Stimulated activated CD4-positive, alpha-beta T cell treated with anti-CD3 and anti-CD28 coated beads, TNF-alpha, amount 100 ng/mL, for 4 hours (primary cell): ENCODE results near the gene CCDC85C.

ENCODE experiments used
- DNase-seq, 3 experiments: peaks; one replicate each; pipeline ENCODE4 v3.0.0-alpha.2; 2020; ENCODE audit warnings: low read depth in 3 of 3

CCDC85C gene

DNA sequence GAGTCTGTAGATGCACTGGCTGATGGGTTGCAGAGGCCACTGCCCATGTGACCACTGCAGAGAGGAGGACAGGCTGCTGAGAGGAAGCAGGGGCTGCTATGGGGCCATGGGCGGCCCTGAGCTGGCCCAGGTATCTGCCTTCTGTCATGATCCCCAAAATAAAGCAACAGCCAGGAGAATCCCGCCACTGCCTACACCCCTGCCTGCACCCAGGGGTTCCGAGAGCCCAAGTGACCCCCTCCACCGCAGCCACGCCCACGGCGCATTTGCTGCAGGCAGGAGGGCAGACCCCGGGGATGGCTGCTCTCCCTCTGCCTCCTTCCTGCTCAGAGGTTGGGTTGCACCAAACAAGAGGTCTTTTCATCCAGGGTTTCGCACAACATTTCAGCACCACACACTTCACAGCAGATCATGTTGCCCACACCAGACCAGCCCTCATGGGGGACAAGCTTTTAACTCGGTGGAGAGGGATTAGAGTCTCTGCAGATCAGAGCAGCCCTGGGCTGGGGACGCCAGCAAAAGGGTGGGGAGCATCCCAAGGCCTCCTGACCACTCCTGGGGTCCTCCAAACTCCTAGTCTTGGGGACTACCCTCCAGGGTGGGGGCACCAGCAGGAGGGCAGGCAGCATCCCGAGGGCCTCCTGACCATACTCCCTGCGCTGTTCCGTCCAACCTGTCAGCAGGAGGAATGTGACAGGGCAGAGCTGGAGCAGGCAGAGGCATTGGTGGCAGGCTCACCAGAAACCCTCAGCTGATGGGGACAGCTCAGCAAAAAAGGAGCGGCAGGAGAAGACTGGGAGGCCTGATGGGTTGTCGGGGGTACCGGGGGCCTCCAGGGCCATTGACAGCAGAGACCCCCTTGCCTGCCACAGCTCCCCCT is 14.1 kb downstream of the CCDC85C start:
- DNase-seq = no peak

DNA sequence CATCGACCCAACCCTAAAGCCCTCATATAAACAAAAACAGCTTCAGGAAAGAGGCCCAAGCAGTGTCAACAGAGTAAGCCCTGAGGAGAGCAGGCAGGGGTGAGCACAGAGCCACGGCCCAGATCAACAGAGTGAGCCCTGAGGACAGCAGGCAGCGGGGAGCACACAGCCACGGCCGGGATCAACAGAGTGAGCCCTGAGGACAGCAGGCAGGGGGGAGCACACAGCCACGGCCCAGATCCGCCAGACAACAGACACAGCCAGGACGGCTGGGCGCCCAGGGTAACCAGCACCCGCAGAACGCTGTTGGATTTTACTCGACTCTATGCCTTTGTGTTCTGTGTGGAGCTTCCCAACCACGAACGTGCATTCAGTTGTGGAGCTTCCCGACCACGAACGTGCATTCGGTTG is 15.0 kb downstream of the CCDC85C start:
- no peak for DNase-seq

DNA sequence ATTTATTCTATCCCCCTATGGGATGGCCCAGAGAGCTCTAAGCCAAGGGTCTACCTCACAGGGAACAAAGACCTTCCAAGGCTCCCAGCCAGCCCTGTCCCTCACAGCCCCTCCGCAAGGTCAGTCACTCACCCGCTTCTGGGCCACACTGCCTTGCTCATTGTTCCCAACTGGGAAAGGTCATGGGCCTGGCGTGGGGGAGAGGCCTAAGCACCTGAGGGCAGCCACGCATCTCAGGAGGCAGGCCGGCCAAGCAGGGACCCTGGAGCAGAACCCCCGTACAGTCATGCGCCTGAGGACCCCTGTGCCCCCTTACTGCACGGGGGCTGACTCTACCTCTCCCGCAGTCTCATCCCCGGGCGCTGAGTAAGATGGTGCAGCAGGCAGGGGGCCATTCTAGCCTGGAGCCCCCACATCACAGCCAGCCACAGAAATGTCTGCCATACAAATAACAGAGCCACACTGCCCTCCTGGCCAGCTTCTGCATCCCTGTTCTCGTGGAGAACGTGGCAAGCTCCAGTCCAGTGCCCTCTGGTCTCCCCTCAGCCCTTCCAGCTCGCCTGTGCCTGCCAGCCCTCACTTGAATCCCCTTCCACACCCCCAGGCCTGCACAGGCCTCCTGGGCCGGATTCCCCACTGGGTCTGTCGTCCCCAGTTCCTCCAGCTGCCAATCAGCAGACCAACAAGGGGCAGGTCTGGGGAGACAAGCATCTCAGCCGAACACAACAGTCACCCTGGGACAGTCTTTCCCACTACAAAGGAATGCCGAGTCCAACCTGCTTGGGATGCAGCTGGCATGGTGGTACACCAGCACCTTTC is 16.3 kb downstream of the CCDC85C start:
- no peak for DNase-seq

DNA sequence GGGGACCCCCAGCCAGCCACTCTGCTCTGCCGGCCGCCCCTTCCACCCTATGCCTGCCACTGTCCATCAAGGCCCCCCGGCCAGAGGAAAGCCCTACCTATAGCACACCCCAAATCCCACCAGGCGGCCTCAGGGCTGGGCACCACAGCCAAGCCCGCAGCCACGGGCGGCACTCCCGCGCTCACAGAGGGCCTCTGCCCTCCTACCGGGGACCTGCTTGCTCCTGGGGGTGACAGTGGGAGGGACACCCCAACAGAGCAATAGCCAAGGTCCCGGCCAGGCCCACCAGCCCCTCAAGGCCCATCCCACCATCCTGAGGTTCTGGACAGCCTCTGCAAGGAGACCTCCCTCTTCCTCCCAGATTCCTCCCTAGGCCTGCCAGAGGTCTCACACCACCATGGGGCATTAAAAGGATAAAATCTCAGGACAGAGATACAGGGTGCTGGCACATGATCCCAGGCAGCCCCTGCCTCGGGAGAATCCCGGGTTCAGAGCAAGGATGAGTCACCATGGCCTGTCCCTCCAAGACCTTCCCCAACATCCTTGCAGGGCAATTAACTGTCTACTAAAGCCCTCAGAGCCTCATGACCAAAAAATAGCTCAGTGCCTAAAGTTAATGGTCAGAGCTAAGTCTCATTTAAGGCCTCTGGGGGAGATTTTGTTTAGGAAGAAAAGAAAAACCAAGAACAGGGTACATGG is 17.1 kb downstream of the CCDC85C start:
- DNase-seq = no peak

DNA sequence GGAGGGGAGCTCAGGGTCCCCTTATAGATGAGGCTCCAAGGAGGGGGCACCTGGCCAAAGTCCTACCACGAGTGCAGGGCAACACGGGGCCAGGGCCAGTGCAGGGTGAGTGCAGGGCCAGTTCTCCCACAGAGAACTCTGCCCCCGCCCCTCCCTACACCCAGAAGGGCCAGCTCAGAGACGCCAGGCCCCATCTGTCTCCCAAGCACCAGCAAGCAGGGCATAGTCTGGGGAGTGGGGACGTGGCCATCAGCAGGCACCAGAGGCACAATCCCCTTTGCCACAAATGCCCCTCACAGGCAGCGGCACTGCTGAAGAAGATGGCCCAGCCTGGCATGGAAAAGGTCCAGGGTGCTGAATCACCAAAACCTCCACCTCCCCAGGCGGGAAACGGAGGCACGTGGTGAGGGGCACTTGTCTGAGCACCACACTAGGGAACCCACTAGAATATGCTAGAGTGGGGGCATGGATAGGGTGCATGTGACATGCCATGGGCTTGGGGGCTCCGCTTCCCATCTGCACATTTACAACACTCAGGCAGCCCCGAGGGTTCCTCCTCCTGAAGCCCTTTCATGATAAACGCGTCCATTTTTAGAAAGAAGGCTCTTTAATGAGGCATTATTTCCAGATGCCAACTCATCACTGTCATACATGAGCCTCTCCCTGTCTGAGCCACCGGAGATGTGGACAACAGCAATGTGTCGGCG is 17.8 kb downstream of the CCDC85C start:
- DNase-seq = no peak

DNA sequence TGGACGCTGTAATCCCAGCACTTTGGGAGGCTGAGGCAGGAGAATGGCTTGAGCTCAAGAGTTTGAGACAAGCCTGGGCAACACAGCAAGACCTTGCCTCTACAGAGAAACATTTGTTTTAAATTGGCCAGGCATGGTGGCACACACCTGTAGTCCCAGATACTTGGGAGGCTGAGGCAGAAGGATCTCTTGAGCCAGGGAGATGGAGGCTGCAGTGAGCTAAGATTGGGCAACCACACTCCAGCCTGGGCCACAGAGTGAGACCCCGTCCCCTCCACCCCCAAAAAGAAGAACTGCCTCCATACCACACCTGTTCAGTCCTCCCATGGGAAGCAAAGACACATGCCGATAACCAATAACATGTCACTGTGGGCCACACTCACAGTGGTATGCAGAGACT is 19.2 kb downstream of the CCDC85C start:
- no peak for DNase-seq

DNA sequence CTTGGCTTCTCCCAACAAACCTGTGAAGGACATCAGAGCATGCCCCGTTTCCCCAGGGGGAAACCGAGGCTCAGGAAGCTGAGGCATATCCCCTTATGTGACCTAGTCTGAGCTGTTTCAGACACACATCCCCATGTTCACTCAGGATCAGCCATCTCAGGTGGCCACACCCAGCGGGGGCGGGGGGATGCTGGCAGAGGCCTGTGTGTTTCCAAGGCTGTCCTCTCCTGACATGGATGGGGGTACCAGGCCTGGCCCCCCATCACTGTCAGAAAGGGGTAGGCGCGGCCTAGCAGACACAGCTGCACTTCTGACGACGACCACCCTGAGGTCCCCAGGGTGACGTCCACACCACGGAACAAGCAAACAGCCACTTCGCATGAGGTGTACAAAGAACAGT is 22.1 kb downstream of the CCDC85C start:
- DNase-seq = no peak

DNA sequence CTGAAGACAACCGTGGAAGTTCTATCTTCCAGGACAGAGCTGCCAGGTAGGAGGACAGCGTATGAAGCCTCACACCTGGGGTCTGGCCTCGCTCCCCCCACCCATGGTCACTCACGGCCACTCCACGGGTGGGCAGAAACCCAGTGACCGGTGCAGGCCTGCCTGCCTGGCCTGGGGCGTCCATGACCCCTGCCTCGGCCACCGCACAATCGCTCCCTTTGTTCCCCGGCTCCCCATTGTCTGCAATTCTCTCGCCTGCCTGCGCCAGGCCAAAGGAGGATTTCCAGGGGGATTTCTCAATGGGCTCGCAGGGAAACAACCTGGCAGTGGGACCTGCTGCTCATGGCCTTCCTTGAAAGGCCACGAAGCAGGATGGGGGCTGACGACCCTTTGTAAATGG is 22.6 kb downstream of the CCDC85C start:
- DNase-seq = no peak

DNA sequence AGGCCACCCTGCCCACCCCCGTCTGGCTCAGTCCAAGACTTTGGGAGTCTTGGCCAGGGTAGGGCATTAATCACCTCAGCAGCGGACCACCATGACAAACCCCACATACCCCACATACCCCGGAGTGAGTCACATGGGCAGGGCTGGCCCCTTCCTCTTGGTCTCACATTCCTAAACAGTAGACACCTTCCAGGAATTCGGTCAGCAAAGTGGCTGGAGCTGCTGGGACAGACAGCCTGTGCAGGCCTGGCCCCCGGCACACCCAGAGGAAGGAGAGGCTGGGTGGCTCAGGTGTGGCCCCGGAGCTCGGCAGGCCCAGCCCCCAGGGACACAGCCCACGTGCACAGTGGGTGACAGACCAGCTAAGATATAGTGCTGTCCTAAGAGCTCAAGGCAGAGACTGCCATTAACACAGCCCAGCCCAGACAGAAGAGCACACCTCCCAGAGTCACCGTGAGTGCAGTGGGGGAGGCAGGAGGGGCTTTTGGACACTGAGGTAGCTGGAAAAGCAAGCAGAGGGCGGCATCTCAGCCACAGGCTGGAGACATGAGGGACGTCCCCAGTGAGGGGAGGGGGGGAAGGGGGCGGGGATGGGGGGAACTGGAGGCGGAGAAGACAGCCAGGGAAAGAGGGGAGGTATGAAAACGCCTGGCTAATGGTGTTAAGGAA is 24.0 kb downstream of the CCDC85C start:
- no peak for DNase-seq

DNA sequence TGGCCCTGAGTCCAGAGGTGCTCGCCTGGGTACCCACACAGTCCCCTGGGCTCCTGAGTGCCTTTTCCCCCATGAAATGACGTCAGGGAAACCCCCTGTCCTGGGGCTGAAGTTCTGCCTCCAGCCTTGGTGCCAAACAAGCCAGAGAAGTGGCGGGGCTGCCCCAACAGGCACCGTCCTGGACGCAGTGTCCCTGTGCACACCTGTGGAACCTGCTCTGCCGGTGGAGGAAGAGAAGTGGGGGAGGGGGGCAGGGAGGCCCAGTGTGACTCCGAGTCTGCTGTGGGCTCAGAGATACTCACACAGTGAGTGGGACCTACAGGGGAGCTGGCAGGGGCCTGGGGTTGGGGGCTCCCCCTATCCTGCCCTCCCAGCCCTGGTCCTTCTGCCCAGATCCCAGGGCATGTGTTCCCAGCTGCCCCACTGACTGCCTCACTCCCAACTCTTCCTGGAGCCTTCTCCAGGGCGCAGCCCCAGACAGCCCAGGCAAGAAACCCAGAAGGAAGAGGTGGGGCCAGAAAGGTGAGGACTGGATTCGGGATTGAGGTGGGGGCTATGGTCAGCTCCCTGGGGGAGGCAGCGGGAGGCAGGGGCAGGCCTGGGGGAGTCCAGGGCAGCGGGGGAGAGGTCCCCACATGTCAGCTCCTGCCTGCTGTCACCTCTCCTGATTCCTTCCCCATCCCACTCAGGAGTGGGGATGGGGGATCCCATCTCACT is 24.7 kb downstream of the CCDC85C start:
- no peak for DNase-seq

DNA sequence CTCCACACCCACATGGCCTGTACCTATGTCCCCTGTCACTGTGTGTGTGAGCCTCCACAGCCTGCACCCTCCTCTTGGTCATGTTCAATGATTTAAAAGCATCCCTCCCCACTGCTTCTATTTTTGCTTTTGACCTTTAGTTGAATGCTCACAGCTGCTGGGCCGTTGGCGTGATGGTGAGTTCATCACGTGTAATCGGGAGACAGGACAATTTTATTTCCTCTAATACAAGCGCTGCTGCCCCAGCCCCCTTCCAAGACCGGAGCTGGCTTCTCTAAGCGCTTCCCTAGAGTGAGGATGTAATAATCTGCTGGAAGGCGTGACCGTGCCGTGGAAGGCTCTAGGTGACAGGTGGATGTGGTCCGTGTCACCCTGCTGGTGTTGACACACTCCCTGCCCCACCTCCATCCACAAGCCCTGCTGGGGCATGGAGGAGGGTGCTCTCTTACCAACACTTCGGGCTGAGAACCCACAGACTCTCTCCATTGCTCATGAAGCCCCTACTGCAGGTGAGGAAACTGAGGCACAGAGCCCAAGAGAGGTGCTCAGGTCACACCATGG is 25.4 kb downstream of the CCDC85C start:
- DNase-seq = no peak

DNA sequence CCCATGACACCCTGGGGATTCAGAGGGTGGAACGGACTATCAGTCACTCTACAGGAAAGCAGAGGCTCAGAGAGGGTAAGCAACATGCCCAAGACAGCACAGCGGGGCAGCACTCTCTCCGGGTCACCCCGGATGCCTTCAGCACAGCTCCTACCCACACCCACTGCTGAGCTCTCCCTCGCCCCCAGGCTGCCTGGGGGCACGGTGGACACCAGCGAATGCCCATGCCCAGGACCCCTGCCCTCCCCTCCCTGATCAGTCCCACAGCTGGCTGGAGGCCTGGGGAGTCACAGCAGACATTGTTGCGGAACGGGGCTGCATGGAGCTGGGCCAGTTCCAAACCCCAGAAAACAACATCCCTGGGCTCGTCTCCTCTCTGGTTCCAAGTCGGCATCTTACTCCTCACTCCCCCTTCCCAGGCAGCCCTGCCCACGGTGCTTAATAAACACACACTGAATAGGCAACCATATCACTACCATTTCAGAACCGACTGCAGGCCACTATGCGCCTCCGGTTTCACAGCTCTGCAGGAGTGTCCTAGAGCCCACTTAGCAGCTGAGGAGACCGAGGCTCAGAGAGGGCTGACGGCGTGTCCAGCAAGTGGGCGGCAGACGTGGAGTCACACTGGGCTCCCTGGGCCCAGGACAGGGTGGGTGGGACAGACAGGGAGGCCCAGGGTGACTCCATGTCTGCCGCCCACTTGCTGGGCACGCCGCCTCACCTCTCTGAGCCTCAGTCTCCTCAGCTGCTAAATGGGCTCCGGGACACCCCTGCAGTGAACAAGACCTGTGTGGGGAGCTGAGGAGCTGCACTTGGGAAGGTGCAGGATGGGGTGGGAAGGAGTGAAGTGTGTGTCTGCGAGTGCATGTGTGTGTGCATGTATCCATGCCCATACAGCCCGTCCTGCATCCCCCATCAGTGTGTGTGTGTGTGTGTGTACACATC is 27.0 kb downstream of the CCDC85C start:
- DNase-seq = no peak

DNA sequence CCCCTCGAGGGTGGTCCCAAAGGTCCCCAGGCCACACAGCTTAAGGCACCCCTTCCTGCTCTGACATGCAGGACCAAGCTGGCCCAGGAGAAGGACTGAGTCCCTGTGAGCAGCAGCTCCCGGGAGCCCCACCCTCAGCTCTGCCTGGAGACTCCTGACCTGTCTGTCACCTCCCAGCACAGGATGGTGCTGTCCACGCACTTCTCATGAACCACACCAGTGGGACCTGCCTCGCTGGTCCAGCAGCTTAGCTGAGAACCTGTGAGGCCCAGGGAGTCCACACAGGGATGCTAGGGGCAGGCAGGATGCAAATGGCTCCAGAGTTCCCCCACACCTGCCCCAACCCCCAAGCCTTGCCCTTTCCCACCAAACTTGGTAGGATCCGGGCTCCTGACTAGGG is 27.7 kb downstream of the CCDC85C start:
- no peak for DNase-seq

DNA sequence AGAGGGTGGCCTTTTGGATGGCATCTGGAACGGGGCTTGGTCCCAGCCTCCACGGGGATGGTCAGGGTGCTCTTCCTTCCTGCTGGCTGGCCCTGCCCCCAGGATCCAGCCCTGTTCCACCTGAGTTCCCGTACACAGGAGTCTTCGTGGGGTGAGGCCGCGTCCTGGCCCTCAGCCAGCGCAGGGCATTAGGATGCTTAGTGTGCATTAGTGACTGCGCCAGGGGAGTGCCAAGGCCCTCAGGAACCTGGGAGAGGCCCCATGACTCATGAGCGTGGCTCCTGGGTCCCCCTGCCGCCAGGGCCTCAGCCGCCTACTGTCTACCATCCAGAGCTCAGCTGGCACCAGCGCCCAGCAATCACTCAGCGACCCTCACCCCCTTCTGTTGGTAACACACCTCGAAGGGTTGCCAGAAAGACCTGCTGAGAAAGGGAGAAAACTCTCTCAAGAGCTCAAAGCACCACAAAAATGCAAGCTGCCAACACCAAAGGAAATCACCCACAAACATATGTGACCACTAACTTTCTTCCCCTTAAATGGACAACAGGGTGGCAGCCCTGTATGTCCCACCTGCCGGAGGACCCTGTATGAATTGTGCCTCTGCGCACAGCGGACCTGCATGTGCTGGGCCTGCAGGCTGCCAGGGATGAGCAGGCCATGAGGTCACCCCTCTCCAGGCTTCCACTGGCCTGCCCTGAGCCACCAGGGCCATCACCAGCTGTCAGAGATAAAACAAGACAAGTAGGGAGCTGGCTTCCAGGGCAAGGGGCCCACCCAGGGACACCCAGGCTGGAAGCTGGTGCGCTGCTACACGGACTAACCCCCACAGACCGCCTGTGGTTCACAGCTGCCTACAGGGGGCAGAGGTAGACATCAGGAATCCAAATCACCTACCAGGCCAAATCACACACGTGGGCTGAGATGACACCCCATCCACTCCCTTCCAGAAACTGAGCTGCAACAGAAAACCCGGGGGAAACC is 28.7 kb downstream of the CCDC85C start:
- no peak for DNase-seq

DNA sequence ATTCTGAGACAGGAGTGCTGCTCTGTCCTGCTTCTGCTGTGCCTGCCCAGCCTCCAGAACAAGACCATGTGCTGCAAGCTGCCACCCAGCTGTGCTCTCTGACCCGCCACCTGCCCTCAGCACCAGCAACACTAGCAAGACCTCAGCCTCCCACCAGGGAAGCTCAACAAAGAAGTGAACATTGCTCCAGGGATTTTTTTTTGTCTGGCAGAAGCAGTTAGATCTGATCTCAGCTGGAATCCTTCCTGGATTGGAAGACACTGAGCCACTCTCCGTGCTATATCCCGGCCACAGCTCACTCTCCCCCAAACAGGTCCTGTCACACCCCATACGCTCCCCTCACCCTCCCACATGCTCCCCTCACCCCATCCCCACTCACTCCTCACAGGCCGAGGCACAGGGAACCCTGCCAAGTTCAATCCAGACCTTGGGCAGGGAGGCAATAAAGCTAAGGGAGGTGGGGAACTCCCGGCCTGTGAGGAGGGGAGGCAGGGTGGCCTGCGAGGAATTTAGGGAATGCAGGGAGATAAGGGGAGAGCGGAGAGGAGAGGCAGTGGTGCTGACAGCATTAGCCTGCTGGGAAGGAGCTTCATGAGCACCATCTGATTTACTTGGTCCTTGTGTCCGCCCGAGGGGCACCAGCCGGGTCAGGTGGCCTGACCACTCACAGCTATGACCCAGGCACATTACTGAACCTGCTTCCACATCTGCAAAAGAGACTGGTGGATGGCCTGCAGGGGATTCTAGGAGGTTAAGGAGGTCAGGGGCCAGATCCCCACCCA is 29.7 kb downstream of the CCDC85C start:
- DNase-seq = no peak

DNA sequence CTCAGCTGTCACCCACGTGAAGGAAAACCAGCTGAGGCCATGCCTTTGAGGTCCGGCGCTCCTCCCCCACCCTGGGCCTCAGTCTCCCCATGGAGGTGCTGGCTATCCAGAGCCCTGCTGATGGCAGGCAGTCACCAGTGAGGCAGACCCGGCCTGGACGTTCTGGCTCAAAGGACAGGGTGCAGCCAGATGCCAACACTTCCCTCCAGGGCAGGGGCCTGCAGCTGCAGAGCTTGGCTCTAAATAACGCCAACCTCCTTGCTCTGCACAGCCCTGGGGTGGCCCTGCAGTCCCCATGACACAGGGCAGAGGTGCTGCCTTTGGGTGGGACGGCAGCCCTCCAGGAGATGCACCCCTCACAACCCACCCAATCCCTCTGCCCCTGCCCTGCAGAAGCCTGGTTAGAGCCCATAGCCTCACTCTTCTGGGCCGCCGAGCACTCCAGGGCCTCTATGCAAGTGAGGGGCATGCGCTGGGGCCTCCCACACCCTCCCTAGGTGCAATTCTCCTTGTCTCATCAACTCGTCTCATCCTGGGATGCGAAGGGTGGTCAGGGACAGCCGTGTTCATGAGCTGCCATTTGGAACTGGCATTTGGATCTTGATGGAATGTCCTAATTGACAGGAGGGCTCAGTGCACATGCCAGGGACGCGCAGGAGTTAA is 30.4 kb downstream of the CCDC85C start:
- DNase-seq = no peak

DNA sequence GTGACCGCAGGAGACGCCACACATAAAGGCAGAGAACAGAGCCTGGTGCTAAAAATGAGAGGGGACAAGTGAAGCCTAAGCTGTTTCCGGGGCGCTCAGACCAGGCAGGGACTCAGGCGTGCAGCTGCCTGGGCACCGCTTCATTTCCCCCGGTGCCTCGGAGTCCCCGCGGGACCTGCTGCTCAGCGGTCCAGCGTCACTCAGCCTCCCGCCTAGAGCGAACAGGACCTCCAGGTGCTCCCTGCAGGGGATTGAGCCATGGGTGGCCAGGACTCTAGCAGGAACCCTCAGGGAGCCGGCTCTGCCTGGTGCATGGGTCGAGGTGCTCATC is 31.0 kb downstream of the CCDC85C start:
- DNase-seq = no peak
